ENCODE measurements around the gene SELENOI.
"Not testable (repeated sequence)": the region's sequence is repeated elsewhere in the genome, so short reads cannot be mapped to it uniquely, and the experiment has no call there.

SELENOI gene, protein sequence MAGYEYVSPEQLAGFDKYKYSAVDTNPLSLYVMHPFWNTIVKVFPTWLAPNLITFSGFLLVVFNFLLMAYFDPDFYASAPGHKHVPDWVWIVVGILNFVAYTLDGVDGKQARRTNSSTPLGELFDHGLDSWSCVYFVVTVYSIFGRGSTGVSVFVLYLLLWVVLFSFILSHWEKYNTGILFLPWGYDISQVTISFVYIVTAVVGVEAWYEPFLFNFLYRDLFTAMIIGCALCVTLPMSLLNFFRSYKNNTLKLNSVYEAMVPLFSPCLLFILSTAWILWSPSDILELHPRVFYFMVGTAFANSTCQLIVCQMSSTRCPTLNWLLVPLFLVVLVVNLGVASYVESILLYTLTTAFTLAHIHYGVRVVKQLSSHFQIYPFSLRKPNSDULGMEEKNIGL

GRCh38 chr2:26345545-26346453, at the start of gene SELENOI:
Gene SELENOI, plus strand, starts transcription at chr2:26346143. Its CDS starts 90 bp downstream, at chr2:26346233.
- H3K36me3 ChIP-seq (ENCODE audit: insufficient read depth, low read length): peaks cover 3% of the 10 kb centered on the region; the same call in 1 of the 2 replicates
- H3K4me3 ChIP-seq: peak within 1 kb of the TSS; percentile 98
- DNase-seq (ENCODE audit: low read depth, low spot score): peak; percentile 100
- H3K27ac ChIP-seq: peak within 1 kb of the TSS; percentile 83
- peak within 1 kb of the TSS; percentile 95 for H3K9ac ChIP-seq (ENCODE audit: insufficient read length)
- H3K9me3 ChIP-seq (ENCODE audit: low read depth, low read length): no peaks in the 10 kb centered on the region
- TF ChIP-seq EZH2 (IDR thresholded peaks at IDR 0.05) (no peak), POLR2AphosphoS5 (IDR thresholded peaks at IDR 0.05; ENCODE audit: borderline replicate concordance, low read depth, low read length) (peak; percentile 97)

DNA sequence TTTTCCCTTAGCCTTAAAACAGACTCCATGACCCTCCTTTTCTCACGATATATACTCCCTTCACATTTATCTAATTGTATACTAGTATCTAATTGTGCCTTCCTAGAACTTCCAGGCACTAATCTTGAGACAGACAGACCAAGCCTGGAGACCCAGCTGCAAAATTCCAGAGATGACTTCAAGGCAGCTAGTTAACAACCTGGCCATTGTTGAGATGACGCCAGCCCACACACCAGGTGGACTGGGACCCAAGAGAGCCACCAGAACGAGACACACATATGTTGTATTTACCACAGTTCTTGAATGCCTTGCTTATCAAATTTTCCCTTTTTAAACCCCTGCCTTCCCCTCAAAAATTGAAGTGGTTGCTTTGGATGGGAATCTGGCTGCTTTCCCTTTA, 48.9 kb upstream of the SELENOI start:
- no peak overlapping the region for H3K27ac ChIP-seq
- no peak overlapping the region for H3K4me3 ChIP-seq
- no peak for DNase-seq (ENCODE audit: low read depth, low spot score)
- no peaks in the 10 kb centered on the region for H3K36me3 ChIP-seq (ENCODE audit: insufficient read depth, low read length)
- TF ChIP-seq POLR2AphosphoS5 (IDR thresholded peaks at IDR 0.05; ENCODE audit: borderline replicate concordance, low read depth, low read length) (no peak), FOXP2 (optimal IDR thresholded peaks at IDR 0.05; ENCODE audit: control extremely low read depth, extremely low read length, insufficient read depth) (no peak), EZH2 (IDR thresholded peaks at IDR 0.05) (no peak)
- no peak overlapping the region for H3K9ac ChIP-seq (ENCODE audit: insufficient read length)
- no peaks in the 10 kb centered on the region for H3K9me3 ChIP-seq (ENCODE audit: low read depth, low read length)

GRCh38 chr2:26298286-26298637, 47.7 kb upstream of the SELENOI start:
- Histone ChIP-seq H3K9ac (ENCODE audit: insufficient read length) (no peak overlapping the region), H3K27ac (no peak overlapping the region; the same call in 1 of the 2 replicates), H3K9me3 (ENCODE audit: low read depth, low read length) (no peaks in the 10 kb centered on the region), H3K4me3 (peak overlapping the region; percentile 61), H3K36me3 (ENCODE audit: insufficient read depth, low read length) (no peaks in the 10 kb centered on the region)
- DNase-seq (ENCODE audit: low read depth, low spot score): no peak
- TF ChIP-seq EZH2 (IDR thresholded peaks at IDR 0.05): no peak
- no peak for TF ChIP-seq FOXP2 (optimal IDR thresholded peaks at IDR 0.05; ENCODE audit: control extremely low read depth, extremely low read length, insufficient read depth)
- TF ChIP-seq POLR2AphosphoS5 (IDR thresholded peaks at IDR 0.05; ENCODE audit: borderline replicate concordance, low read depth, low read length): no peak

GRCh38 chr2:26298638-26299393, 47.1 kb upstream of the SELENOI start:
- no peaks in the 10 kb centered on the region for H3K9me3 ChIP-seq (ENCODE audit: low read depth, low read length)
- TF ChIP-seq FOXP2 (optimal IDR thresholded peaks at IDR 0.05; ENCODE audit: control extremely low read depth, extremely low read length, insufficient read depth) (no peak), EZH2 (IDR thresholded peaks at IDR 0.05) (no peak), POLR2AphosphoS5 (IDR thresholded peaks at IDR 0.05; ENCODE audit: borderline replicate concordance, low read depth, low read length) (no peak)
- peak overlapping the region; percentile 54 for H3K9ac ChIP-seq (ENCODE audit: insufficient read length)
- peak overlapping the region; percentile 61 for H3K4me3 ChIP-seq
- peak overlapping the region; percentile 67 for H3K27ac ChIP-seq
- no peaks in the 10 kb centered on the region for H3K36me3 ChIP-seq (ENCODE audit: insufficient read depth, low read length)
- DNase-seq (ENCODE audit: low read depth, low spot score): no peak

DNA sequence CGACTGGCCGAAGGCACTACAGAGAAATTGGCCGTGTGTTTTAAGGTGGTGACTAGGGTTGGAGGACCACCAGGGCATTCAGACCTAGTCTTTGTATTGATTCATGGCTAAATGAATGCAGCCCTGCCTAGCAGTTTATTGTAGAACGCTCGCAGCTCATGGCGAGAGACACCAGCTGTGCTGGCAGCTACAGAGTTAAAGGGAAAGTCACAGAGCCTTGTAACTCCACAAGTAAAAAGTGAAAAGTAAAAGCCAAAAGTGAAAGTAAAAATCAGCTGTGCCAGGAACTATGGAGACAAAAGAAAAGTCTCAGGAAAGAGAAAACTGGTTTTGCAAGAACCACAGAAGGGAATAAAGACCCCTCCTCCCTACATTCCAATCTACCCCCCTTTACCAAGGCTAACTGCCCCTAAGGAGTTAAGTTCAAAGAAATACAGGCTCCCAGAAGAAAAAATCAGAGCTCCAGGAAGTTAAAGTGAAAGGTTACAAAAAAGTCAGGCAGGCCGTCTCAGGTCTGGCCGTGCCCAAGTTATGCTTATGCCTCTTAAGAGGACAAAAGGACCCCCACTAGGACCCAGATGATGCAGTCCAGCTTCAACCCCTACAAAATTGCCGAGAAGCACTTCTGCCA, 46.4 kb upstream of the SELENOI start:
- Histone ChIP-seq H3K36me3 (ENCODE audit: insufficient read depth, low read length) (no peaks in the 10 kb centered on the region), H3K4me3 (peak overlapping the region; percentile 61), H3K27ac (peak overlapping the region; percentile 67), H3K9me3 (ENCODE audit: low read depth, low read length) (no peaks in the 10 kb centered on the region), H3K9ac (ENCODE audit: insufficient read length) (peak overlapping the region; percentile 54)
- DNase-seq (ENCODE audit: low read depth, low spot score): no peak
- no peak for TF ChIP-seq EZH2 (IDR thresholded peaks at IDR 0.05)
- TF ChIP-seq FOXP2 (optimal IDR thresholded peaks at IDR 0.05; ENCODE audit: control extremely low read depth, extremely low read length, insufficient read depth): no peak
- TF ChIP-seq POLR2AphosphoS5 (IDR thresholded peaks at IDR 0.05; ENCODE audit: borderline replicate concordance, low read depth, low read length): no peak

GRCh38 chr2:26300234-26300925, 45.6 kb upstream of the SELENOI start:
- Histone ChIP-seq H3K9ac (ENCODE audit: insufficient read length) (no peak overlapping the region), H3K9me3 (ENCODE audit: low read depth, low read length) (no peaks in the 10 kb centered on the region), H3K36me3 (ENCODE audit: insufficient read depth, low read length) (no peaks in the 10 kb centered on the region), H3K27ac (peak overlapping the region; percentile 53; the same call in 1 of the 2 replicates), H3K4me3 (no peak overlapping the region)
- TF ChIP-seq FOXP2 (optimal IDR thresholded peaks at IDR 0.05; ENCODE audit: control extremely low read depth, extremely low read length, insufficient read depth) (no peak), POLR2AphosphoS5 (IDR thresholded peaks at IDR 0.05; ENCODE audit: borderline replicate concordance, low read depth, low read length) (no peak), EZH2 (IDR thresholded peaks at IDR 0.05) (no peak)
- DNase-seq (ENCODE audit: low read depth, low spot score): no peak

- DNase-seq (ENCODE audit: low read depth, low spot score): no peak
- no peak overlapping the region for H3K27ac ChIP-seq
- TF ChIP-seq EZH2 (IDR thresholded peaks at IDR 0.05) (no peak), POLR2AphosphoS5 (IDR thresholded peaks at IDR 0.05; ENCODE audit: borderline replicate concordance, low read depth, low read length) (no peak), FOXP2 (optimal IDR thresholded peaks at IDR 0.05; ENCODE audit: control extremely low read depth, extremely low read length, insufficient read depth) (no peak)
- H3K4me3 ChIP-seq: no peak overlapping the region
- no peaks in the 10 kb centered on the region for H3K9me3 ChIP-seq (ENCODE audit: low read depth, low read length)
- H3K36me3 ChIP-seq (ENCODE audit: insufficient read depth, low read length): no peaks in the 10 kb centered on the region
- H3K9ac ChIP-seq (ENCODE audit: insufficient read length): no peak overlapping the region
Measured at GRCh38 chr2:26302846-26303245, 43.1 kb upstream of the SELENOI start.

DNA sequence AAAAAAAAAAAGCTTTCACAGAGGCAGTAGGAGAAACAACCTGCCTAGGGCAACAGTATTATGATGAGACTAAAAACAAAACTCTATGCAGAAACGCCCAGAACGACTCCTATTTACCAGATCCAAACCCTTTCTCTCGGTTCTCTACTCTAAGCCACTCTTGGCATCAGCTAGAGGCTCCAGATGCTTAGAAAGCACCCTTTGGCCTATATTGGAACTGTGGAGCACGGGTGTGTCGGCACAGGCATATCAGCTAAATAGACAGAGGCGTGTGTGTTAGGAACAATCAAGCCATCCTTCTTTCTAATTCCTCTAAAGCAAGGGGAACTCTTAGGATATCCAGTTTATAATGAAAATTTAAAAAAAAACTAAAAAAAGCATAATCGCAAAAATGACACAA, 40.8 kb upstream of the SELENOI start:
- not testable (repeated sequence) for DNase-seq (ENCODE audit: low read depth, low spot score); H3K27ac ChIP-seq; H3K4me3 ChIP-seq; H3K36me3 ChIP-seq (ENCODE audit: insufficient read depth, low read length); H3K9me3 ChIP-seq (ENCODE audit: low read depth, low read length); H3K9ac ChIP-seq (ENCODE audit: insufficient read length)

Measured in SK-N-MC (cell line).